Endothelial cell of umbilical vein (primary cell): ENCODE data around the gene CEP57L1. TPM values are rescaled to one million over a fixed set of nuclear protein-coding genes. Genes with fewer than 3 reads are reported as not detected.

Experiments used
- BruUV-seq: library from RNA; stranded (reverse); fragments of 400-500 nt; replicated peaks from 2 replicates; lab custom pipeline; 2021; lab: Mats Ljungman, UMichigan
- CTCF ChIA-PET: fragments of 300-600, 350-600 bp; sonication (Branson Sonifier 250); formaldehyde crosslinking; loops from one replicate; lab custom pipeline; 2021; ENCODE audit warnings: antibody characterized with exemption, inconsistent platforms; lab: Charles Lee
- POLR2A ChIA-PET: fragments of 300-600, 350-600 bp; sonication (Branson Sonifier 250); formaldehyde crosslinking; loops from one replicate; lab custom pipeline; 2021; ENCODE audit warnings: antibody characterized with exemption, inconsistent platforms; lab: Charles Lee
- DNase-seq: peaks from one replicate; pipeline ENCODE4 v3.0.0-alpha.2; 2011; ENCODE audit warnings: low read depth, low spot score
- FAIRE-seq: peaks from 2 replicates; lab custom pipeline; 2011; peaks lifted over from hg19 to GRCh38; lab: Jason Lieb, UNC
- H2AFZ ChIP-seq: 2 replicates; pipeline ENCODE4 v1.6.0; 2012; ENCODE audit warnings: low read depth, low read length, control low read depth, inconsistent platforms
- H3K27ac ChIP-seq: 2 replicates; pipeline ENCODE4 v1.5.1; 2011; ENCODE audit warnings: low read depth, mild to moderate bottlenecking, control low read depth, low read length, moderate library complexity; ENCODE audit not compliant: insufficient read depth
- H3K27me3 ChIP-seq, 2 experiments: 2 replicates each; pipeline versions ENCODE4 v1.6.0 to v1.6.1; 2011; ENCODE audit warnings: low read length in 2 of 2, mixed read lengths in 1 of 2; ENCODE audit not compliant: control insufficient read depth in 2 of 2, insufficient read depth in 2 of 2
- H3K36me3 ChIP-seq, 2 experiments: 2 replicates in 1 of 2; 3 replicates in 1 of 2; pipeline ENCODE4 v1.5.1; 2011; ENCODE audit warnings: low read length in 2 of 2, mild to moderate bottlenecking in 1 of 2, moderate library complexity in 1 of 2; ENCODE audit not compliant: control insufficient read depth in 2 of 2, insufficient read depth in 2 of 2; ENCODE audit errors: extremely low read depth in 1 of 2
- H3K4me1 ChIP-seq: 3 replicates; pipeline ENCODE4 v1.5.1; 2011; ENCODE audit warnings: mild to moderate bottlenecking, low read length; ENCODE audit not compliant: control insufficient read depth, insufficient read depth; ENCODE audit errors: extremely low read depth
- H3K4me2 ChIP-seq: 2 replicates; pipeline ENCODE4 v1.6.1; 2011; ENCODE audit warnings: low read length, control low read depth, mixed read lengths; ENCODE audit not compliant: insufficient read depth
- H3K4me3 ChIP-seq, 3 experiments: fragments of 200-600 bp in 1 of 3; sonication (generic), shearing (Covaris generic) in 1 of 3; replicated peaks in 1 of 3; 2 replicates each; pipeline ENCODE4 v1.5.1; 2011 to 2016; ENCODE audit warnings: control low read depth in 3 of 3, low read length in 3 of 3, mild to moderate bottlenecking in 2 of 3, inconsistent platforms in 1 of 3, low read depth in 1 of 3, moderate library complexity in 1 of 3; ENCODE audit not compliant: insufficient read depth in 1 of 3
- H3K79me2 ChIP-seq: 2 replicates; pipeline ENCODE4 v1.6.0; 2012; ENCODE audit warnings: low read length, inconsistent platforms; ENCODE audit not compliant: control insufficient read depth, insufficient read depth
- H3K9ac ChIP-seq: replicated peaks from 2 replicates; pipeline ENCODE3; 2011; ENCODE audit warnings: low read length, control low read depth; ENCODE audit not compliant: insufficient read depth; ENCODE audit errors: extremely low read depth
- H3K9me1 ChIP-seq: replicated peaks from 3 replicates; pipeline ENCODE4 v1.6.0; 2011; ENCODE audit warnings: mild to moderate bottlenecking, low read length; ENCODE audit not compliant: control insufficient read depth, insufficient read depth; ENCODE audit errors: extremely low read depth
- H3K9me3 ChIP-seq: replicated peaks from 2 replicates; pipeline ENCODE4 v1.5.1; 2012; ENCODE audit warnings: low read length, inconsistent platforms; ENCODE audit not compliant: control insufficient read depth, insufficient read depth
- H4K20me1 ChIP-seq: replicated peaks from 2 replicates; pipeline ENCODE3; 2011; ENCODE audit warnings: mild to moderate bottlenecking, low read length; ENCODE audit not compliant: control insufficient read depth, insufficient read depth; ENCODE audit errors: extremely low read depth
- EZH2 ChIP-seq: IDR thresholded peaks from 2 replicates; pipeline ENCODE4 v1.6.1; 2012; ENCODE audit warnings: borderline replicate concordance, low read depth, mild to moderate bottlenecking, moderate library complexity, low read length, inconsistent platforms; ENCODE audit not compliant: severe bottlenecking
- FOS ChIP-seq: IDR thresholded peaks from 2 replicates; pipeline ENCODE4 v1.6.1; 2011; ENCODE audit warnings: mild to moderate bottlenecking, low read length, moderate library complexity, borderline replicate concordance; ENCODE audit not compliant: insufficient read depth
- GATA2 ChIP-seq: IDR thresholded peaks from 2 replicates; pipeline ENCODE4 v1.7.0; 2011; ENCODE audit warnings: low read depth, mild to moderate bottlenecking, moderate library complexity, mixed read lengths, low read length; ENCODE audit not compliant: insufficient read length, insufficient read depth
- JUN ChIP-seq: IDR thresholded peaks from 2 replicates; pipeline ENCODE4 v1.6.1; 2011; ENCODE audit warnings: borderline replicate concordance, low read depth; ENCODE audit not compliant: insufficient read length, insufficient read depth
- MAX ChIP-seq: IDR thresholded peaks from 2 replicates; pipeline ENCODE4 v1.6.1; 2011; ENCODE audit not compliant: insufficient read depth, insufficient read length
- MYC ChIP-seq: IDR thresholded peaks from one replicate; pipeline ENCODE4 v1.6.1; 2011; ENCODE audit warnings: mild to moderate bottlenecking, low read depth, low read length
- POLR2A ChIP-seq: IDR thresholded peaks from 2 replicates; pipeline ENCODE4 v1.6.1; 2012; ENCODE audit warnings: low read depth, mild to moderate bottlenecking, control low read depth, low read length
- POLR2AphosphoS5 ChIP-seq: IDR thresholded peaks from 2 replicates; pipeline ENCODE4 v1.6.1; 2012; ENCODE audit warnings: low read depth, mild to moderate bottlenecking, control low read depth, low read length, moderate library complexity; ENCODE audit not compliant: insufficient read depth
- dilution Hi-C: fragments of 300-500 bp; cut with MboI; formaldehyde crosslinking; loops from one replicate; pipeline ENCODE4 v1.15.0; 2019; ENCODE audit warnings: low sequenced_read_pairs; ENCODE audit not compliant: extremely low pct_ligation_motif_present
- intact Hi-C: fragments of 100-400 bp; cut with micrococcal nuclease; formaldehyde crosslinking; loops from one replicate; pipeline ENCODE4 v1.10.0; 2022
- polyA plus RNA-seq, 4 experiments: library from polyadenylated mRNA; depleted of rRNA in 3 of 4; stranded (reverse) in 3 of 4; unstranded in 1 of 4; fragments of >200 nt; gene quantifications; 2 replicates each; pipeline versions ENCODE4 v1.2.1 to v1.2.3, GENCODE V29; 2011 to 2012; ENCODE audit warnings: missing spikeins in 1 of 4
- total RNA-seq: library from RNA; stranded (reverse); gene quantifications from 2 replicates; pipeline ENCODE4 v1.2.3, GENCODE V29; 2021
- TF ChIP-seq, protein P1 (sequence below), 2 donors: IDR thresholded peaks; 1 replicate in 1 of 2; 2 replicates in 1 of 2; pipeline ENCODE4 v1.5.1; 2011; ENCODE audit warnings: low read length in 2 of 2, mild to moderate bottlenecking in 2 of 2, moderate library complexity in 2 of 2, control low read depth in 1 of 2, inconsistent platforms in 1 of 2, low read depth in 1 of 2; ENCODE audit not compliant: insufficient read depth in 1 of 2; ENCODE audit errors: extremely low read depth in 1 of 2

CEP57L1 gene
- total and polyA plus RNA-seq, 2 donors (not counting 3 experiments of a cell fraction or from before 2014, with no cell fraction given), result 7.8 to 20.9 TPM

GRCh38 chr6:109167562-109167961, 72.3 kb downstream of the CEP57L1 start:
- Histone ChIP-seq H3K9me1 (no peaks in the 10 kb centered on the region), H3K4me3 (no peak overlapping the region), H3K27ac (no peak overlapping the region), H3K4me1 (no peaks in the 10 kb centered on the region), H3K36me3 (peaks cover 0 to 2% of the 10 kb centered on the region in 2 experiments), H4K20me1 (no peaks in the 10 kb centered on the region), H3K9ac (no peak overlapping the region), H3K27me3 (no peaks in the 10 kb centered on the region), H3K4me2 (no peak overlapping the region), H3K9me3 (no peaks in the 10 kb centered on the region), H2AFZ (no peak overlapping the region), H3K79me2 (no peaks in the 10 kb centered on the region)
- intact Hi-C loops, result no loop called here
- ChIA-PET CTCF (interaction anchor here (0.7 kb wide), 1 partner anchor 86 kb away, joined by 3 read pairs; no protein-coding TSS in a partner anchor), POLR2A (no interaction called here)
- TF ChIP-seq POLR2A, result no peak
- TF ChIP-seq, protein P1, sequence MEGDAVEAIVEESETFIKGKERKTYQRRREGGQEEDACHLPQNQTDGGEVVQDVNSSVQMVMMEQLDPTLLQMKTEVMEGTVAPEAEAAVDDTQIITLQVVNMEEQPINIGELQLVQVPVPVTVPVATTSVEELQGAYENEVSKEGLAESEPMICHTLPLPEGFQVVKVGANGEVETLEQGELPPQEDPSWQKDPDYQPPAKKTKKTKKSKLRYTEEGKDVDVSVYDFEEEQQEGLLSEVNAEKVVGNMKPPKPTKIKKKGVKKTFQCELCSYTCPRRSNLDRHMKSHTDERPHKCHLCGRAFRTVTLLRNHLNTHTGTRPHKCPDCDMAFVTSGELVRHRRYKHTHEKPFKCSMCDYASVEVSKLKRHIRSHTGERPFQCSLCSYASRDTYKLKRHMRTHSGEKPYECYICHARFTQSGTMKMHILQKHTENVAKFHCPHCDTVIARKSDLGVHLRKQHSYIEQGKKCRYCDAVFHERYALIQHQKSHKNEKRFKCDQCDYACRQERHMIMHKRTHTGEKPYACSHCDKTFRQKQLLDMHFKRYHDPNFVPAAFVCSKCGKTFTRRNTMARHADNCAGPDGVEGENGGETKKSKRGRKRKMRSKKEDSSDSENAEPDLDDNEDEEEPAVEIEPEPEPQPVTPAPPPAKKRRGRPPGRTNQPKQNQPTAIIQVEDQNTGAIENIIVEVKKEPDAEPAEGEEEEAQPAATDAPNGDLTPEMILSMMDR (IDR thresholded peaks at IDR 0.05; ENCODE audit: extremely low read depth in 1 of 2, insufficient read depth in 1 of 2, low read depth in 1 of 2, low read length in 2 of 2), result no peak
- no peak for TF ChIP-seq MYC
- TF ChIP-seq JUN, result no peak
- TF ChIP-seq MAX, result no peak
- no peak for TF ChIP-seq POLR2AphosphoS5
- no peak for TF ChIP-seq GATA2
- TF ChIP-seq EZH2, result no peak
- no peak for TF ChIP-seq FOS
- DNase-seq (no peak), FAIRE-seq (no peak)
- BruUV-seq, result no TSS peak
- dilution Hi-C loops, result no loop called here
